Trophoblast cell (in vitro differentiated cells and primary cell): ENCODE measurements around the gene CDK6.

Experiments
- DNase-seq, 2 donors: peaks; one replicate each; pipeline ENCODE4 v3.0.0-alpha.2; 2016
- H2AFZ ChIP-seq: 2 replicates; pipeline ENCODE4 v1.6.1; 2013; ENCODE audit warnings: low read length, moderate library complexity, mild to moderate bottlenecking; ENCODE audit not compliant: insufficient read depth, poor library complexity
- H2AK5ac ChIP-seq: 2 replicates; pipeline ENCODE4 v1.6.1; 2013; ENCODE audit warnings: mild to moderate bottlenecking, low read length
- H2BK120ac ChIP-seq: 2 replicates; pipeline ENCODE4 v1.6.1; 2013; ENCODE audit warnings: low read length, mild to moderate bottlenecking, moderate library complexity; ENCODE audit not compliant: insufficient read depth, poor library complexity
- H2BK12ac ChIP-seq: 2 replicates; pipeline ENCODE4 v1.6.1; 2013; ENCODE audit warnings: mild to moderate bottlenecking, low read length, moderate library complexity
- H2BK5ac ChIP-seq: 2 replicates; pipeline ENCODE4 v1.6.1; 2013; ENCODE audit warnings: low read length, low read depth, moderate library complexity, mild to moderate bottlenecking; ENCODE audit not compliant: poor library complexity
- H3K14ac ChIP-seq: 2 replicates; pipeline ENCODE4 v1.6.1; 2013; ENCODE audit warnings: mild to moderate bottlenecking, low read length
- H3K18ac ChIP-seq: 2 replicates; pipeline ENCODE4 v1.6.1; 2013; ENCODE audit warnings: mild to moderate bottlenecking, low read length
- H3K23ac ChIP-seq: 2 replicates; pipeline ENCODE4 v1.6.1; 2013; ENCODE audit warnings: low read length
- H3K27ac ChIP-seq: 2 replicates; pipeline ENCODE4 v1.5.1; 2013; ENCODE audit warnings: low read depth, mild to moderate bottlenecking, inconsistent platforms, low read length, moderate library complexity
- H3K27me3 ChIP-seq: 2 replicates; pipeline ENCODE4 v1.6.1; 2013; ENCODE audit warnings: inconsistent platforms, mild to moderate bottlenecking, low read length, moderate library complexity; ENCODE audit not compliant: insufficient read depth
- H3K36me3 ChIP-seq, 2 experiments: 1 replicate in 1 of 2; 2 replicates in 1 of 2; pipeline ENCODE4 v1.6.1; 2013; ENCODE audit warnings: low read length in 2 of 2, mild to moderate bottlenecking in 2 of 2, moderate library complexity in 1 of 2; ENCODE audit not compliant: insufficient read depth in 2 of 2, control insufficient read depth in 1 of 2
- H3K4ac ChIP-seq: 2 replicates; pipeline ENCODE4 v1.6.1; 2013; ENCODE audit warnings: low read depth, mild to moderate bottlenecking, low read length, moderate library complexity
- H3K4me1 ChIP-seq, 2 experiments: 1 replicate in 1 of 2; 2 replicates in 1 of 2; pipeline ENCODE4 v1.6.1; 2013; ENCODE audit warnings: low read length in 2 of 2, mild to moderate bottlenecking in 2 of 2, moderate library complexity in 1 of 2; ENCODE audit not compliant: insufficient read depth in 2 of 2, control insufficient read depth in 1 of 2
- H3K4me2 ChIP-seq: 2 replicates; pipeline ENCODE4 v1.6.1; 2013; ENCODE audit warnings: inconsistent platforms, mild to moderate bottlenecking, low read length, moderate library complexity
- H3K4me3 ChIP-seq: 2 replicates; pipeline ENCODE4 v1.5.1; 2013; ENCODE audit warnings: mild to moderate bottlenecking, low read depth, low read length, inconsistent platforms
- H3K79me1 ChIP-seq: one replicate; pipeline ENCODE4 v1.6.1; 2013; ENCODE audit warnings: low read length
- H3K79me2 ChIP-seq: 2 replicates; pipeline ENCODE4 v1.6.1; 2013; ENCODE audit warnings: low read length, mild to moderate bottlenecking; ENCODE audit not compliant: control insufficient read depth, insufficient read depth, poor library complexity
- H3K9ac ChIP-seq: 2 replicates; pipeline ENCODE4 v1.6.1; 2013; ENCODE audit warnings: mild to moderate bottlenecking, low read length
- H3K9me3 ChIP-seq: 2 replicates; pipeline ENCODE4 v1.6.1; 2013; ENCODE audit warnings: low read depth, mild to moderate bottlenecking, control low read depth, inconsistent platforms, low read length; ENCODE audit not compliant: insufficient read depth
- H4K12ac ChIP-seq: 2 replicates; pipeline ENCODE4 v1.6.1; 2013; ENCODE audit warnings: low read depth, mild to moderate bottlenecking, low read length, moderate library complexity
- H4K8ac ChIP-seq: 2 replicates; pipeline ENCODE4 v1.6.1; 2013; ENCODE audit warnings: low read depth, mild to moderate bottlenecking, low read length, moderate library complexity
- H4K91ac ChIP-seq: one replicate; pipeline ENCODE4 v1.6.1; 2013; ENCODE audit warnings: low read depth, mild to moderate bottlenecking, low read length, moderate library complexity
- WGBS: extraction: QIAGEN DNeasy Blood & Tissue Kit; methylation state at CpG from one replicate; pipeline ENCODE4 v1.1.7; 2013; ENCODE audit warnings: missing lambda C conversion rate; ENCODE audit not compliant: insufficient read length, insufficient coverage; ENCODE audit errors: extremely low coverage; 5-methylcytosine and 5-hydroxymethylcytosine counted together

The CDK6 gene

GRCh38 chr7:92670204-92670851, 166.0 kb downstream of the CDK6 start:
- Histone ChIP-seq H2BK12ac (no peak overlapping the region), H3K14ac (no peak overlapping the region), H4K12ac (no peak overlapping the region), H3K79me2 (no peaks in the 10 kb centered on the region), H3K36me3 (peaks cover 3 to 7% of the 10 kb centered on the region in 2 experiments), H4K8ac (no peak overlapping the region), H2BK5ac (no peak overlapping the region), H3K4me2 (no peak overlapping the region), H2AK5ac (no peak overlapping the region), H3K4ac (no peak overlapping the region), H3K9me3 (no peaks in the 10 kb centered on the region), H3K4me3 (no peak overlapping the region), H3K79me1 (no peaks in the 10 kb centered on the region), H3K23ac (no peak overlapping the region), H4K91ac (no peak overlapping the region), H3K4me1 (no peaks in the 10 kb centered on the region), H3K27ac (no peak overlapping the region), H2BK120ac (no peak overlapping the region), H3K9ac (no peak overlapping the region), H3K18ac (no peak overlapping the region), H2AFZ (no peak overlapping the region), H3K27me3 (no peaks in the 10 kb centered on the region)
- WGBS, result no CpG with 5 or more reads among the region's 2 CpGs
- no peak for DNase-seq

- H2BK5ac ChIP-seq, result no peak overlapping the region
- no peaks in the 10 kb centered on the region for H3K79me1 ChIP-seq
- no peak overlapping the region for H3K23ac ChIP-seq
- H3K4me2 ChIP-seq, result no peak overlapping the region
- no peak overlapping the region for H3K4me3 ChIP-seq
- H2BK120ac ChIP-seq, result no peak overlapping the region
- no peaks in the 10 kb centered on the region for H3K9me3 ChIP-seq
- H2AFZ ChIP-seq, result no peak overlapping the region
- H4K12ac ChIP-seq, result no peak overlapping the region
- no peak overlapping the region for H3K18ac ChIP-seq
- no peak overlapping the region for H3K14ac ChIP-seq
- H4K8ac ChIP-seq, result no peak overlapping the region
- DNase-seq, result no peak
- H3K4me1 ChIP-seq, result no peaks in the 10 kb centered on the region
- no peak overlapping the region for H2BK12ac ChIP-seq
- H3K79me2 ChIP-seq, result no peaks in the 10 kb centered on the region
- WGBS, result no CpG with 5 or more reads among the region's 3 CpGs
- no peak overlapping the region for H3K27ac ChIP-seq
- no peak overlapping the region for H3K9ac ChIP-seq
- no peak overlapping the region for H3K4ac ChIP-seq
- H2AK5ac ChIP-seq, result no peak overlapping the region
- H4K91ac ChIP-seq, result no peak overlapping the region
- no peaks in the 10 kb centered on the region for H3K27me3 ChIP-seq
- H3K36me3 ChIP-seq, result peaks cover 3 to 7% of the 10 kb centered on the region in 2 experiments
Measured at GRCh38 chr7:92669616-92670165, 166.7 kb downstream of the CDK6 start.

- H3K4me2 ChIP-seq, result no peak overlapping the region
- no peaks in the 10 kb centered on the region for H3K79me2 ChIP-seq
- H3K36me3 ChIP-seq, result peaks cover 3 to 7% of the 10 kb centered on the region in 2 experiments
- H3K27me3 ChIP-seq, result no peaks in the 10 kb centered on the region
- no peak overlapping the region for H2AK5ac ChIP-seq
- H3K23ac ChIP-seq, result no peak overlapping the region
- H4K12ac ChIP-seq, result no peak overlapping the region
- H3K79me1 ChIP-seq, result no peaks in the 10 kb centered on the region
- no peak overlapping the region for H2BK120ac ChIP-seq
- H2AFZ ChIP-seq, result no peak overlapping the region
- no peak overlapping the region for H3K14ac ChIP-seq
- no peak overlapping the region for H4K91ac ChIP-seq
- no peak overlapping the region for H3K4me3 ChIP-seq
- H2BK12ac ChIP-seq, result no peak overlapping the region
- no peak overlapping the region for H3K18ac ChIP-seq
- no peak overlapping the region for H3K27ac ChIP-seq
- H4K8ac ChIP-seq, result no peak overlapping the region
- DNase-seq, result no peak
- H3K9ac ChIP-seq, result no peak overlapping the region
- H2BK5ac ChIP-seq, result no peak overlapping the region
- no peak overlapping the region for H3K4ac ChIP-seq
- H3K4me1 ChIP-seq, result no peaks in the 10 kb centered on the region
- H3K9me3 ChIP-seq, result no peaks in the 10 kb centered on the region
Measured at GRCh38 chr7:92668564-92668963, 167.8 kb downstream of the CDK6 start.

GRCh38 chr7:92667816-92668535, 168.4 kb downstream of the CDK6 start:
- Histone ChIP-seq H2AFZ (no peak overlapping the region), H3K27ac (no peak overlapping the region), H3K36me3 (peaks cover 3 to 7% of the 10 kb centered on the region in 2 experiments), H3K27me3 (no peaks in the 10 kb centered on the region), H3K9me3 (no peaks in the 10 kb centered on the region), H3K4ac (no peak overlapping the region), H3K79me1 (no peaks in the 10 kb centered on the region), H4K8ac (no peak overlapping the region), H3K14ac (no peak overlapping the region), H4K91ac (no peak overlapping the region), H2AK5ac (no peak overlapping the region), H3K9ac (no peak overlapping the region), H2BK120ac (no peak overlapping the region), H3K18ac (no peak overlapping the region), H2BK12ac (no peak overlapping the region), H3K23ac (no peak overlapping the region), H3K79me2 (no peaks in the 10 kb centered on the region), H3K4me2 (no peak overlapping the region), H3K4me3 (no peak overlapping the region), H3K4me1 (no peaks in the 10 kb centered on the region), H4K12ac (no peak overlapping the region), H2BK5ac (no peak overlapping the region)
- no peak for DNase-seq
- WGBS, result no CpG with 5 or more reads among the region's 6 CpGs
